Measurements from ENCODE around the gene FKTN. TPM values are rescaled to one million over a fixed set of nuclear protein-coding genes. Genes with fewer than 3 reads are reported as not detected.
"Not testable (repeated sequence)": the region's sequence is repeated elsewhere in the genome, so short reads cannot be mapped to it uniquely, and the experiment has no call there.

Gene FKTN
- 11.1 and 15.2 TPM in 2 replicates for total RNA-seq

DNA sequence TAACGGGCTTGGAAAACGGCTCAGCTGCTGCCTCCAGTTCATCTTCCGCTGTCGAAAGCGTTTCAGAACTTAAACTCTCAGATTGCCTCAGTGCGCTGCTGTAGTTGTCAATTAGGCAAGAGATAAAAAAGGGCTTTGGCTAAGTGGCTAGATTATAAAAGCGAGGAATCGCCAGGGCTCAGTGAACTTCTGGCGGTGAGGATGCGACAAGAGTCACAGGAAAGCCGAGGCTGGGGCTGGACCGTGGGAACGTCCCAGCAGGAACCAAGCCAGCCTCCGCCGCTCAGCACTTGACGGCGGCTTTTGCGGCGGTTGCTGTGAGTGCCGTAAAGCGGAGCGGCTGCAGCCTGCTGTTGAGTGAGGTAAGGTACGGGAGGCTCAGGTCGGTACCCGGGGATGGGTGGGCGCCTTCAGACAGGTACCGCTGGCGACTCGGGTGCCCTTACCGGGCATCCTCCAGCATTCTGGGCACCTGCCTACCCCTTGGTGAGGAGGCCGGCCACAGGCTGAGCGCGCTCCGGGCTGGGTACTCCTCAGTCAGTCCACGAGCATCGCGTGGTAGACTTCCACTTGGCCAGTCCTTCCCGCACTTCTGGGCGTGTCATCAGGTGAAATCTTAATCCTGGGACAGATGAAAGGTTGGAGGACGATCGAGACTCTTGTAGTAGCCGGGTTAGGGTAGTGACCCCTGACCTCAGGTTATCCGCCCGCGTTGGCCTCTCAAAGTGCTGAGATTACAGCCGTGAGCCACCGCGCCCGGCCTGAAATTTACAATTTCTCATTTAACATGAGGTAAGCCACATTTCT, at the start of gene FKTN:
TSS of gene FKTN (plus strand) at position 328 of the 807 bp plus-strand sequence. CDS start 16,902 bp downstream, outside the sequence.
- intact Hi-C loops (cut with micrococcal nuclease): loop anchor here (1.0 to 10.0 kb wide), 9 partner anchors 110 to 1463 kb away; partner anchors contain the start of genes FSD1L, NIPSNAP3A, SLC44A1 and SMC2

DNA sequence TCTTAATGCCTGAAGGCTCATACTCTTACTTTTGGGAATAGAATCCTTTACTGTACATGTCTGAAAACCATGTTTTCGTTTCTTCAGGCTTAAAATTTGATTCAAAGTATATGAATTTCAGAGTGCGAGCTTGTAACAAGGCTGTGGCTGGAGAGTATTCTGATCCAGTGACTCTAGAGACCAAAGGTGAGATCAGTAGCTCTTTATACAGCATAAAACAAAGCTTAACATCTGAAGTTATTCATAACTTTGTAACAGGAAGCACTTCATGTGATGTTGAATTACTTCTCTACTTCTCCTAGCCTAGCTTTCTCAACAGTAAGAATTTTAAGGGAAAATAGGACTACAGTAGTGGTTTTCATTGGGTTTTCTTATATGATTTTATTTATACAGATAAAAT, 49.4 kb upstream of the FKTN start:
- intact Hi-C loops (cut with micrococcal nuclease): no loop called here

DNA sequence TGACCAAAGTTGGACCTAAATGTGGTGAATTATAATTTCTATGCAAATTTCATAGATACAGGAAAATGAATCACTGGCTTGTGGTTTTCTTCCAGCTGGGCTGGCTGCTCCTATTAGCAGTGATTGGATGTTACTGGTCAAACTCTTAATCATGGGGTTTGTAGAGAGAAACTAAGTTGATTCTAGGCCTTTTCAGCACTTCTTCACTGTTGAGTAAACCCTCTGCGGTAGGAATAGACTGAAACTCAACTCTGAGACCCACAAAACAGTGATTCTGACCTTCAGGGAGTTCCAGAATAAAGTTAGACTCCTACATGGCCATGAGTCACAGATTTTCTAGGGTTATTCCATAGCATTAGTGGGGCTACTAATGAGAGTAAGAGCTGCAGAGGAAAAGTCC, 47.9 kb upstream of the FKTN start:
- intact Hi-C loops (cut with micrococcal nuclease): no loop called here

DNA sequence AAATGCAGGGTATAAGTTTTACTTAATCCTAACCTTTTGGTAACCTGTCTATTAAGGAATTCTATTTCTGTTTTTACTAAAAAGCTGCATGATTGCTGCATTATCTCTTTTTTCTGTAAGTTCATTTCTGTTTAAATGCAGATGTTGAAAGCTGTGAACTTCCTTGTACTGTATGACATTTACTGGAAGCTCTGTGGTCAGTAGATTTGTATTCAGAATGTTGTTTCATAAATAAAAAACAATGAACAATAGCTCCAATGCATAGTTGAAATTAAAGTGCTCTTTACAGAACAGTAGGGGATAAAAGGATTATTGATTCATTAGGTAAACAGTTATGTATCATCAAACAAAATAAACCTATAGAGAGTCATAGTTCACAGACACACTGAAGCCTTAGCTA, 46.5 kb upstream of the FKTN start:
- intact Hi-C loops (cut with micrococcal nuclease): no loop called here

DNA sequence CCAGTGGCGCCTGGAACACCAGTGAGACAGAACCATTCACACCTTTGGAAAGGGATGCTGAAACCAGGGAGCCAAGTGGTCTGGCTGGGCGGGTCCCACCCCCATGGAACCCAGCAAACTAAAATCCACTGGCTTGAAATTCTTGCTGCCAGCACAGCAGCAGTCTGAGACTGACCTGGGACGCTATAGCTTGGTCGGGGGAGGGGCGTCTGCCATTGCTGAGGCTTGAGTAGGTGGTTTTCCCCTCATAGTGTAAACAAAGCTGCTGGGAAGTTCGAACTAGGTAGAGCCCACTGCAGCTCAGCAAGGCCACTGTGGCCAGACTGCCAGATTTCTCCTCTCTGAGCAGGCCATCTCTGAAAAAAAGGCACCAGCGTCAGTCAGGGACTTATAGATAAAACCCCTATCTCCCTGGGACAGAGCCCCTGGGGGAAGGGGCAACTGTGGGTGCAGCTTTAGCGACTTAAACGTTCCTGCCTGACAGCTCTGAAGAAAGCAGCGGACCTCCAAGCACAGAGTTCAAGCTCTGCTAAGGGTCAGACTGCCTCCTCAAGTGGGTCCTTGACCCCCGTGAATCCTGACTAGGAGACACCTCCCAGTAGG, 42.0 kb upstream of the FKTN start:
- intact Hi-C loops (cut with micrococcal nuclease): no loop called here

DNA sequence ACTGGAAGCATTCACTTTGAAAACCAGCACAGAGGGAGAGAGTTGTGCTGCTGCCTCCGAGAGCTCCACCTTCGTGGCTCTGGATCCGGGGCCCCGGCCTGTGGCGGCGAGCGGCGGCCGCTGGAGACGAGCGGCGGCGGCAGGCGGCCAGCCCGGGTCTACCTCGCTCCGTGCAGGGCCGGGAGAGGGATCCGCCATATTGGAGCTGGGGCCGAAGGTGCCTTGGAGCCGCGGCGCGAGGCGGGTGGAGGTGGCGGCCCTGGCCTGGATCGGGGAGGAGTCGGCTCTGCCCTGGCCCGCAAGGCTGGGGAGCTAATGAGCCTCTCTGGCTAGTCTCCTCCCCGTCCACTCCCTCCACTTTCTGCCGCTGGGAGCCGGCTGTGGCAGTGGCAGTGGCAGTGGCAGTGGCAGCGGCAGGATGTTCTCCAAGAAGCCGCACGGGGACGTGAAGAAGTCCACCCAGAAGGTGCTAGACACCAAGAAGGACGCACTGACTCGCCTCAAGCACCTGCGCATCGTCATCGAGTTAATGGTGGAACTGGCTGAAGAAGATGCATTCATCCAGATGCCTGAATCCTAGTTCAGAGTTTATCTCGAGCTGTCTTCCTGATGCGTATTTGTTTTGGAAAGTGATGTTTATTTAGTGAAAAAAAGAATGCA, 38.1 kb upstream of the FKTN start:
- intact Hi-C loops (cut with micrococcal nuclease): not testable (repeated sequence)

DNA sequence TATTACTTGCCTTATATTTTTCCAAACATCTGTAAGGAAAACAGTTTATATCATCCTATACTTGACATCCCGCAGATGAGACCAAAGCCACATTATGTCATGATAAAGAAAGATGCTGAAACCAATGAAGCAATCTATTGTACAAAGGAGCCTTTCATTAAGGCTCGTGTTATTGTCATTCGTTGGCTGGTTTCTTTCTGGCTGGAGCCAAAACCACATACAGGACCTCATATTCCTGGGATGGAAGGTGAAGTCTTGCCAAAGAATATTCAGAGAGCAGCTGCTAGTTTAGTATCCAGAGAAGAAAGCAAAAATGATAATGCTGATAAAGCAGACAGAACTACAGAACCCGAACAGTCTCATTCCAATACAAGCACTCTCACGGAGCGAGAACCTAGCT, 36.9 kb upstream of the FKTN start:
- intact Hi-C loops (cut with micrococcal nuclease): not testable (repeated sequence)

DNA sequence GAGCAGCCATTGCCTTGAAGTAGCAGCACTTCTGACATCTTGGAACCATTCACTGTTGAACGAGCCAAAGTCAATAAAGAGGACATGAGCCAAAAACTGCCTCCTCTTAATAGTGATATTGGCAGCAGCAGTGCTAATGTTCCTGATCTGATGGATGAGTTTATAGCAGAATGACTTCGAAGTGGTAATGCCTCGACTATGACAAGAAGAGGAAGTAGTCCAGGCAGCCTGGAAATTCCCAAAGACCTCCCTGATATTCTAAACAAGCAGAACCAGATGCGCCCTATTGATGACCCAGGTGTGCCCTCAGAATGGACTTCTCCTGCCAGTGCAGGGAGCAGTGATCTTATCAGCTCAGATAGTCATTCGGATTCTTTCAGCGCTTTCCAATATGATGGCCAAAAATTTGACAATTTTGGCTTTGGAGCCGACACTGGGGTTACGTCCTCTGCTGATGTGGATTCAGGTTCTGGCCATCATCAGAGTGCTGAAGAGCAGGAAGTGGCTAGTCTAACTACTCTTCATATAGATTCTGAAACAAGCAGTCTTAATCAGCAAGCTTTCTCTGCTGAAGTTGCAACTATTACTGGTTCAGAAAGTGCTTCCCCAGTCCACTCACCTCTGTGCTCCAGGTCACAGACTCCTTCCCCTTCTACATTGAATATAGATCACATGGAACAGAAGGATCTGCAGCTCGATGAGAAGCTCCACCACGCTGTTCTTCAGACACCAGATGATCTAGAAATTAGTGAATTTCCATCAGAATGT, 35.1 kb upstream of the FKTN start:
- intact Hi-C loops (cut with micrococcal nuclease): not testable (repeated sequence)

DNA sequence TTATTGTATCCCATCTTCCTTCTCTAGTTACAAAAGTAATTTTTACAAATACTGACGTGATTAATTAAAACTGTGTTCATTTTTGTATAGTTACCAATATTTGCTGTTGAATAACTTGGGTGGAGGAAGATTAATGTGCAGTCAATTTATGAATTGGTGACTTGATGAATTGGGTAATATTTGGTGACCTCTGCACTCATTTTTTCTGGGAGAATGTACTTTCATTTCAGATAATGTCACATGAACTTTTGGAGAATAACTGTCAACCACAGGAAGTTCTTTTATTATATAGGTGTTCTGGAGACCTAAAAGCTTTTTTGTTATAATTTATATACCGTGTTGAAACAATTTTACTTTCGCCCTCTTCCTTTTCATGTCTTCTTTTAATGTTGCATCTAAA, 26.4 kb upstream of the FKTN start:
- intact Hi-C loops (cut with micrococcal nuclease): no loop called here

DNA sequence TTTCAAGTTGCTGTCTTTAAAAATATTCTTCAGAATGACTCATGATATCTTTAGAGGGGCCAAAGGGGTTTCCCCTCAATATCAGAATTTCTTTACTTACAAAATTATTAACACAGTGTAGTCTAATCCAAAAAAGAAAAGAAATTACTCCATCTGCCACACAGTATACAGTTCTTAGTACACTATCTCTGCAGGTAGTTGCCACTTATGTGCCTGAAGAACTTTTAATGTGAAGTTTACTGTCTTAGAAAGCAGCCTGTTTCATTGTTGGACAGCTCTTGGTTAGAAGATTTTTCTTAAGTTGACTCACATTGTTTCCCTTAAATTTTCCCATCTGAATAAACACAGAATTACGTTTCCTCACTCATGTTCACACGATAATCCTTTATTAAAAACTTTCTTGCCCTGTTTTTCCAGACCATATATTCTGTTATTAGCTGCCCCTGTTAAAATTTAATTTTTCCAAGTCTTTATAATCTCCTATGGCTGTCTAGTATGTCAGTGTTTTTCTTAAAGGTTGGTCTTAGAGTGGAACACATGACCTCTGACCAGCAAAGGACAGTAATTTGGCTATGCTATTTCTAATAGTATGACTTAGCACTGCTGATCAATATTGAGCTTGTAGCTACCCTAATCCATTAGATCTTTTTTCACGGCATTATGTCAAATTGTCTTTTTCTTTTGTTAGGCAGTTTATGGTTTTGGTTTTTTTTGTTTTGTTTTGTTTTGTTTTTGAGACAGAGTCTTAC, 21.8 kb upstream of the FKTN start:
- intact Hi-C loops (cut with micrococcal nuclease): no loop called here

DNA sequence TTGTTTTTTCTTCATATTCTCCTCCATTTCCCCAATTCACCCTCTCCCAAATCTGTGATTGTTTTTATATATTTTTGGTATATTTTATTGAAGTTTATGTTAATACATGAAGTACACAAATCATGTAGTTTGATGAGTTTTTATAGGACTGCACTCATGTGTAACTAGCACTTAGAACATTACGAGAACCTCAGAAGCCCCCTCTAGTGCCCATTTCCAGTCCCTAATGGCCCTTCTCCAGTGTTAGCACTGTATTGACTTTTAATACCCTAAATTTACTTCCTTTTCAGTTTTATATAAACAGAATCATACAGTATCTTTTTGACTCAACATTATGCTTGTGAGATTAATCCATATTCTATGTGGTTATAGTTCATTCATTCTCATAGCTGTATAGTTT, 18.5 kb upstream of the FKTN start:
- intact Hi-C loops (cut with micrococcal nuclease): no loop called here

DNA sequence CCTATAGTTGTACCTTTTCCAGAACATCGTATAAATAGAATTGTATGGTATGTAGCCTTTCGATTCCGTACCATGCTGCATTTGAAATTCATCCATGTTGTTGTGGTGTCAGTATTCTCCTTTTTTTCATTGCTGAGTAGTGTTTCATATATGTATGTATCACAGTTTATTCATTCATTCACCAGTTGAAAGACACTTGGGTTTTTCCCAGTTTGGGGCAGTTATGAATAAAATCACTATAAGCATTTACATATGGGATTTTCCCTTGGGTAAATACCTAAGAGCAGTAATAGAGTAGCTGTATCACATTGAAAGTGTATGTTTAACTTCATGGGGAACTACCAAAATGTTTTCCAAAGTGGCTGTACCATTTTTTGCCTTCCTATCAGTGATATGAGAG, 16.1 kb upstream of the FKTN start:
- intact Hi-C loops (cut with micrococcal nuclease): no loop called here

DNA sequence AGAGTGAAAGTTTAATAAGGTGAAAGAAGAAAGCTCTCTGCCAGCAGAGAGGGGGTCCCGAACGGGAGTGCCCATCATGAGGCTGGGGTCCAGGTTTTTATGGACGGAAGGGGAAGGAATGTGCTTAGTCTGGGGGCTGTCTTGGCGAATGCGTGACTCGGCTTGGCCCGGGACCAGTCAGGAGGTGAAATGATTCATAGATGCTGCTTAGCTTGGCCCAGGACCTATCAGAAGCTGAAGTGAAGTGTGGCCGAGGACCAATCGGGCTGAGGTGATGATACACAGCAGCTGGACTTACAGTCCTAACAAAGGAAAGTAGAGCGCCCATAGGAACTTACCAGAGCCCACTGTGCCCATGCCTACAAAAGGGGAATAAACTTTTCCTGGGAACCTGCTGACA, 3.9 kb upstream of the FKTN start:
- intact Hi-C loops (cut with micrococcal nuclease): loop anchor here (10.0 kb wide), 1 partner anchor 779 kb away; no protein-coding TSS in a partner anchor

DNA sequence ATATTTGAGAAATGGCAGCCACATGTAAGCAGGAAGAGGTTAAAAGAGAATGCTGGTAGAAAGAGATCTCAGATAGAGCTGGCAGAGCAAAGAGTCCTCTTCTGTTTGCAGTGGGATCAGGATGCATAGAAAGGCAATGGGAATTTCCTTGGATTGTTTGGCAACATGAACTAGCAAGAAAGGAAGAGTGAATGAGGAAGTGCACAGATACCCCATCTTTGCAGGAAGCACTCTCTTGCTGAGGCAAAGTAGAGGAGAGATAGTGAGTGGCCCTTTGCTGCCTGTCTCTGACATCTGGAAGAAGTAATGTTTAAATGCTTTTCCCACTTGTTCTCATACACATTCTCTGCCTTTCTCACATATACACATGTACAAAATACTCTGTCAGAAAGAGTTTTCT, 14.5 kb downstream of the FKTN start:
- intact Hi-C loops (cut with micrococcal nuclease): no loop called here

DNA sequence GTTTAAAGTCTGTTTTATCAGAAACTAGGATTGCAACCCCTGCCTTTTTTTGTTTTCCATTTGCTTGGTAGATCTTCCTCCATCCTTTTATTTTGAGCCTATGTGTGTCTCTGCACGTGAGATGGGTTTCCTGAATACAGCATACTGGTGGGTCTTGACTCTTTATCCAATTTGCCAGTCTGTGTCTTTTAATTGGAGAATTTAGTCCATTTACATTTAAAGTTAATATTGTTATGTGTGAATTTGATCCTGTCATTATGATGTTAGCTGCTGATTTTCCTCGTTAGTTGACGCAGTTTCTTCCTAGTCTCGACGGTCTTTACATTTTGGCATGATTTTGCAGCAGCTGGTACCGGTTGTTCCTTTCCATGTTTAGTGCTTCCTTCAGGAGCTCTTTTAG, 22.0 kb downstream of the FKTN start:
- intact Hi-C loops (cut with micrococcal nuclease): not testable (repeated sequence)

DNA sequence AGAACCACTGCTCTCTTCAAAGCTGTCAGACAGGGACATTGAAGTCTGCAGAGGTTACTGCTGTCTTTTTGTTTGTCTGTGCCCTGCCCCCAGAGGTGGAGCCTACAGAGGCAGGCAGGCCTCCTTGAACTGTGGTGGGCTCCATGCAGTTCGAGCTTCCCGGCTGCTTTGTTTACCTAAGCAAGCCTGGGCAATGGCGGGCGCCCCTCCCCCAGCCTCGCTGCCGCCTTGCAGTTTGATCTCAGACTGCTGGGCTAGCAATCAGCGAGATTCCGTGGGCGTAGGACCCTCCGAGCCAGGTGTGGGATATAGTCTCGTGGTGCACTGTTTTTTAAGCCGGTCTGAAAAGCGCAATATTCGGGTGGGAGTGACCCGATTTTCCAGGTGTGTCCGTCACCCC, 23.6 kb downstream of the FKTN start:
- intact Hi-C loops (cut with micrococcal nuclease): not testable (repeated sequence)

DNA sequence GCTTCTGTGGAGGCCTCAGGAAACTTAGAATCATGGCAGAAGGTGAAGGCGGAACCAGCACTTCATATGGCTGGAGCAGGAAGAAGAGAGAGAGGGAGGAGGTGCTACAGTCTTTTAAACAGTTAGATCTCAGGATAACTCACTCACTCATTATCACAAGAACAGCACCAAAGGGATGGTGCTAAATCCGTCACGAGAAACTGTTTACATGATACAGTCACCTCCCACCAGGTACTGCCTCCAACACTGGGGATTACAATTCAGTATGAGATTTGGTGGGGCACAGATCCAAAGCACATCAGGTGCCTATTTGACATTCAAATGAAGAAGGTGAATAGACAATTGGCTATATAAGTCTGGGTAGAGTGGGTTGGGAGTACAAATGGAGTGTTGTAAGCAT, 35.2 kb downstream of the FKTN start:
- intact Hi-C loops (cut with micrococcal nuclease): no loop called here

DNA sequence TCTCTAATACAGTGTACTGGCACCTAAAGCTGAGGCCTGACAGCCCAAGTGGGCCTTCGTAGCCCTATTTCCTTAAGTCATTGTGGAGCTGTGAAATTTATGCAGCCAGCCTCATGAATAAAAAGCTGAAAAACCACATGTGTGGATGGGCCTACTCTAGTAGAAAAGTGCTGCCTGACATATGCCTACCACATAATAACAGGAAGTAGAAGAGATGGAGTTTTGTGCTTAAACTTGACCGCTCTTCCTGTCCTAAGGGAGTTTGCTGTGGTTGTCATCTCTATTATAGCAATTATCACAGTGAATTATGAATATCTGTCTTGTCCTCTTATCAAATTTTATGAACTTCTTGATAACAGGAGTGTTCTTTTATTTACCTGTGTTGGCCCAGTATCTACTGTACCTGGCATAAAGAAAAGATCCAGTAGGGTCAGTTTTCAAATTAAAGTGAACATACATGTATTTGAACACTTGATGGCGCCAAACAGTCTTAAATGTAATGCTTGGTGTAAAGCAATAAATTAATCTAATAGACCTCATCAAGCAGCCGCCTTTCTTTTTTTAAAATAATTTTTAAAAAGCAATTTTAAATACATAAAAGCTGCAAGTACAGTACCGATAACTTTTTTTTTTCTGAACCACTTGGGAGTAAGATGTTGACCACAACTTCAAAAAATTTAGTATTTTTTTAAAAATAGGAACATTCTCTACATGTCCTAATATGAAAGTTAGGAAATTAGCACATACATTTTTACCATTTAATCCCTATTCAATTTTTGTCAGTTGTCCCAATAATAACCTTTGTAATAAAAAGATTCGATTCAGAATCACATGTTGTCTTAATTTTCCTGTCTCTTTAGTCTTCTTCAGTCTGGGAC, 51.0 kb downstream of the FKTN start:
- intact Hi-C loops (cut with micrococcal nuclease): loop anchor here (1.0 to 10.0 kb wide), 6 partner anchors 85 to 1563 kb away; partner anchors contain the start of gene TMEM38B

DNA sequence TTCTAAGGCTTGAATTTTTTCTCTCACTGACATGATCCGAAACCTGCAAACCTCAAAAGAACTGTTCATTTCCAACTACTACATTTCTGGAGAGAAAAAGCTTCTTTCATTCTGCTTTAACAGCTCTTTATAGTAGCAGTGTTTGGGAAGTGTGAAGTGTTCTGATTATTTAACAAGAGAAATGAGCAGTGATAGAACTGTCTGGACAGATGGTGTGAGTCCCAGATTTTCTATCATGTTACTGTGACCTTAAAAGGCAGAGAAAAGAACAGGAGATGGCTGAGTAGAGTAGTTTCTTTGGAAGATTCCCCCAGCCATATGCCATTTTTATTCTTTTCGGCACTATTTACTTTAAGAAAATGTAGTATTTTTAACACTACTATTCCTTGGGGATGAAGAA, 63.1 kb downstream of the FKTN start:
- intact Hi-C loops (cut with micrococcal nuclease): no loop called here

DNA sequence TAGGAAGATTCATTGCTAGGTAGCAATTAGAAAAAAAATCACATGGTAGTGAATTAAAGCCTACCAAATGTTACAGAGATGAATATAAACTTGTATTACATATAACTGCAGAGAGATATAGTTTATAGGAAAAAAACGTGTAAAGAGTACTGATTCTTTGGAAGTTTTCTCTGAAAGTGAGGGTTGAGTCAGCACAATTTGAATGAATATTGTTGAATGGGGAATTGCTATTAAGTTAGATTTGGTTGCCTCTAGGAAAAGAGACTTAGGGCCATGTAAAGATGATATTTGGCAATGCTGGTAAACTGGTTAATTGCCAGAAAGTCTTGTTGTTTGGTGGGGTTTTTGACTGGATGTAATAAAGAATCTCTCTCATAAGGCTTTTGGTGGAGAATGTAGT, 67.2 kb downstream of the FKTN start:
- intact Hi-C loops (cut with micrococcal nuclease): no loop called here
